ENCODE measurements around the gene CRTC1.

DNA sequence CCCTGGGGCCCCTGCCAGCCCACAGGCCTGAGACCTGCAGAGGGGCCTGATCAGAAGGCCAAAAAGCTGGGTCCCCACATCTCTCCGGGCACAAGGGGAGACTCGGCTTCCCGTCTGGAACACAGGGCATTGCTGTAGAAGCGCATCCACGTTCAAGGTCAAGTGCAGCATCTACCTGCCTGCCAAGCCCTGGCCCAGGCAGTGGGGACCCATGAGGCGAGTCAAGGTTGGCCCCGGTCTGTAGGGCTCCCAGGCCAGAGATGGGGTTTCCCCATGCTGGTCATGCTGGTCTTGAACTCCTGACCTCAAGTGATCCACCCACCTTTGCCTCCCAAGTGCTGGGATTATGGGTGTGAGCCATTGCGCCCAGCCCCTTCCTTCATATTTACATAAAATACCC is 121.2 kb downstream of the CRTC1 start:
- TF ChIP-seq, protein P1, sequence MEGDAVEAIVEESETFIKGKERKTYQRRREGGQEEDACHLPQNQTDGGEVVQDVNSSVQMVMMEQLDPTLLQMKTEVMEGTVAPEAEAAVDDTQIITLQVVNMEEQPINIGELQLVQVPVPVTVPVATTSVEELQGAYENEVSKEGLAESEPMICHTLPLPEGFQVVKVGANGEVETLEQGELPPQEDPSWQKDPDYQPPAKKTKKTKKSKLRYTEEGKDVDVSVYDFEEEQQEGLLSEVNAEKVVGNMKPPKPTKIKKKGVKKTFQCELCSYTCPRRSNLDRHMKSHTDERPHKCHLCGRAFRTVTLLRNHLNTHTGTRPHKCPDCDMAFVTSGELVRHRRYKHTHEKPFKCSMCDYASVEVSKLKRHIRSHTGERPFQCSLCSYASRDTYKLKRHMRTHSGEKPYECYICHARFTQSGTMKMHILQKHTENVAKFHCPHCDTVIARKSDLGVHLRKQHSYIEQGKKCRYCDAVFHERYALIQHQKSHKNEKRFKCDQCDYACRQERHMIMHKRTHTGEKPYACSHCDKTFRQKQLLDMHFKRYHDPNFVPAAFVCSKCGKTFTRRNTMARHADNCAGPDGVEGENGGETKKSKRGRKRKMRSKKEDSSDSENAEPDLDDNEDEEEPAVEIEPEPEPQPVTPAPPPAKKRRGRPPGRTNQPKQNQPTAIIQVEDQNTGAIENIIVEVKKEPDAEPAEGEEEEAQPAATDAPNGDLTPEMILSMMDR (IDR thresholded peaks at IDR 0.05): no peak
- TF ChIP-seq POLR2A (IDR thresholded peaks at IDR 0.05): no peak
